Activated gamma-delta T cell treated with Interleukin-2 at 50 U/mL for 16 hours (primary cell): ENCODE data around the gene MARVELD1.

Experiments
- DNase-seq: peaks from one replicate; pipeline ENCODE4 v3.0.0-alpha.2; 2020

Gene MARVELD1

DNA sequence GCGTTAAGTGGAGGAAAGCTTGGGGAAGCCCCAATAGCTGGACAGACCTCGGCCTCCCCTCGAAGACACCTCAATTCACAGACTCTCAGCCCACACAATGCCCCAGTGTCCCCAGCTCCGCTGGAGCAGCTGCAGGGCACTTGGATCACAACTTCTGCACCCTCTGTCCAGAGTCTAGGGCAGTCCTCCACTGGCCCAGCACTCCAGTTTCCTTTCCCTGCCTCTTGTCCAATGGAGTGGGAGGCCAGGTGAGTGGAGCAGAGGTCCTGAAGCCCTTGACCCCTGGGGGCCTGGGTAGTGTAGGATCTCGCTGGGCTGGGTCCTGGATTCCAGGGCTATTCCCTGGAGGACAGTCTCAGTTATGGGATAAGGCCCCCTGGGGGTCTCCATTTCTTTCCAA lies 46.4 kb downstream of the MARVELD1 start:
- DNase-seq: no peak

DNA sequence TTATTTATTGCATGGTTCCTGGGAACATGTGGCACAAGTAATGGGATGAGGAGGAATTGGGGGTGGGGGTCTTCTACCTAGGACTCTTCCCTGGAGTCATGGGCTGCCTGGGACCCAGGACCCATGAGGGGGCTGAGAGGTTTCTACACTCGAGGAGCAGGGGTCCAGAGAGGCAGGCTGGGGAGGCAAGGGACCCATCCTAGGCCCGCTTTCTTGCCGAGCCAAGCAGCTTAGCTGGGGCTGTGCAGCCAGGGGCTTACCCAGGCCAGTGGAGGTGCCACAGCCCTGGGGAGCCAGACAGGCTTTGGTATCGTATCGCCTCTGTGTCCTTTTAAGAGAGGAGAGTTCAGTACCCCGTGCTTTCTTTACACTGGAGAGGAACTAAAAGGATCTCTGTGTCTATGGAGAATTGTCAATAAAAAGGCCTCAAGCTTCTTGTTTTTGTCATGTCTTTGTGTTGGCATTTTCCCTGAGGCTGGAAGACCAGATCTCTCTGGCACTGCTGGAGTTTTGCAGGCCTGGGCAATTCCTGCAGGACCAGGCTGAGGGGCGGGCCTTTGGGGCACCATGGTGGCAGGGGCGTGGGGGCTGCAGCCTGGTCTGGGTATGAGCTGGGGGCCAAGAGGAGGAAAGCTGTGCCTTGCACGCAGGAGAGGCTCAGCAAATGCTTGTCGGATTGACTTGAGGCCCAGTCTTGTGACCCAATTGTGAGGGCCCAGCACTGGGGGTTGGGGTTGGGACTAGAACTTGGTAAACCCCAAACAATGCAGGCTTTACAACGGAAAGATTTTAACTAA lies 47.1 kb downstream of the MARVELD1 start:
- DNase-seq: no peak

DNA sequence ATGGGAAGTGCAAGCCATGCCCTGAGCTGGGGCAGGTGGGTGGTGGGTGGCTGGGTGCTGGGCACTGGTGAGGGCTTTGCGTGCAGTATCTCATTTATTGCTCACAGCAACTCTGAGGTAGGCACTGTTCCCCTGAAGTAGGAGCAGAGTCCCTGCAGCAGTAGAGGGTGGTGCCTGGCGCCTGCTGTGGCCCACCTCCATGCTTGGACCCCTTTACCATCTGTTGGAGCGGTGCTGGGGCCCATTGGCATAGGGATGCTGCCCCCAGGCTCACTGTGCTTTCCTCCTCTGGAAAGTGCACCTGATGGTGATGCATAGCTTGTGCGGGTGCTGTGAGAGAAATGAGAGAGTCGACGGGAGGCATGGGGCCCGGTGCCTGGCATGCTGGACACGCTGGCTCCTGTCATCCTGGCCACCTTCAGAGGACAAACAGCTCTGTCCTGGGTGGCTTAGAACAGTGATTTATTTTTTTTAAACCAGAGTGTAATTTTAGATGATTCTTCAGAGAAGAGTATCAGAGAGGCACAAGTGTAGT lies 47.9 kb downstream of the MARVELD1 start:
- no peak for DNase-seq

DNA sequence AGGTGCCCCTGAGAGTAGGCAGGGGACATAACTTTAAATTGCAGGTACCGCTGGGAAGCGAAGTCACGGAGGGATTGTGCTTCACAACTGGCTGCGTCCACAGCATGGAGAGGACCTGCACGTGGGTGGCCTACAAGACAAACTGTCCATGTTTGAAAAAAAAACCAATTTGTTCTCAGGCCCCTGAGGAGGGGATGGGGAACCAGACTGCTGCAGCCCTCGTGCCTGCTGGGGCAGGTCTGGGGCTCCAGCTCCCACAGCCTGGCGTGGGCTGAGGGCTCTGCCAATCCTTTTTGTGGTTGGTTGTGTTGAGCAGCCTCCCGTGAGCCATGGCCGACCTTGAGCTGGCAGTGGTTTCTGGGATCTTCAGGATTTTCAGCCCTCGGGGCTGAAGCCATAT lies 48.5 kb downstream of the MARVELD1 start:
- DNase-seq: no peak

DNA sequence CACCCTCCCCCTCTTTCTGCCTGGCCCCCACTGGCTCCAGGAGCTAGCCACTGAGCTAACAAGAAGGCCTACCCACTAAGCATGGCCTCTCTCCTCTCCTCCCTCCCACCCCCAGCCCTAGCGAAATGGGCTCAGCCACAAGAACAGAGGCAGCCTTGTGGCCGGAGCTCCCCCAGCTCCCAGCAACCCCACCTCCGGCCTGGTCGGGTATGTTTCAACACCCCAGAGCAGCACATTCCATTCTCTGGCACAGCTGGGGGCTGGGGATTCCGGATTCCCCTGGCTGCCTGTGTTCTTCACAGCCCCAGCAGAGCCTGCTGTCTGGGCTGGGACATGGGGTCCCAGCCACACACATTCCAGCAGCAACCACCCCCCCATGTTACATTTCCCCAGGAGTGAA lies 49.3 kb downstream of the MARVELD1 start:
- no peak for DNase-seq

DNA sequence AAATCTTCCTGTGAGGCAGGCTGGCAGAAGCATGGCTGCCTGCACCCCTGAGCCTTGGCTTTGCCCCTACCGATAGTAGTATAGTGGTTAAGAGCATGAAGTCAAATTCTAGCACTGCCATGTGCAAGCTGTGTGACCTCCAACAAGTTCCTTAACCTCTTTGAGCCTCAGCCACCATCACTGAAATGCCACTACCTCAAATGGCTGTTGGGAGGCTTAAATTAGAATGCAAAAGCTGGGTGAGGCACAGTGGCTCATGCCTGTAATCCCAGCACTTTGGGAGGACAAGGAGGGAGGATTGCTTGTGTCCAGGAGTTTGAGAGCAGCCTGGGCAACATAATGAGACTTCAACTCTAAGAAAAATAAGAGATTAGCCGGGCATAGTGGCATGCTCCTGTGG lies 49.9 kb downstream of the MARVELD1 start:
- no peak for DNase-seq

DNA sequence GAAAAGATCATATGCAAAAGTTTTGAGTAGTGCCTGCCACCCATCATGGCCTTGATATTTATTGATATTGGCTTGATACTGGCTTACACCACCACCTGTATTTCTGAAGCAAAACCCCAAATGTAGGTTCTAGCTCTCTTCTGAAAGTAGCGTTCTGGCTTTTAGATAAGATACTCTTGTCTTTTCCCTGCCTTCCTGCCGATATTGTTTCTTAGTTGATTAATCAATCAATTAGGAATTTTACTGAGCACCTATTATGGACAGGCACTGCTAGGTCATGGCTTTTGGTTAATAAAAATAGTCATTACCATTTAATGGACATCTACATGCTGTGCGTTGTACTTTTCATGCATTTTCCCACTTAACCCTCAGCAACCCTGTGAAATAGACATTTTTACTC lies 50.4 kb downstream of the MARVELD1 start:
- no peak for DNase-seq

DNA sequence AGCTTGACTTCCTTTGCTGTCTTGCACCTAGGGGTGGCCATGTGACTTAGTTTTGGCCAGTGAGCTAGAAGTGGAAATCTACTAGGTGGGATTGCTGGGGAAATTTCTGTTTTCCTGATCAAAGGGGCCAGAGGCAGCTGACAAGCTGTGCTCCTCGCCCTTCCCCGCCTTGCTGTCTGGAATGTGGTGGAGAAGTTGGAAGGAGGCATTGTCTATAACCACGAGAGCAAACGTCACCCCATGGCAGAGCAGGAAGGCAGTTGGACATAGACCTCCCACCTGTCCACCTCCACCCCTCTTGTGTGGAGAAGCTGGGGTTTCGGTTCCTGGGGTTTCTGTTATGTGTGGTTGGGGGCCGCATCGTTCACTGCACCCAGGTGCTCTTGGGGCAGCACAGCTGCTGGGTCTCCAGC lies 51.0 kb downstream of the MARVELD1 start:
- DNase-seq: no peak

DNA sequence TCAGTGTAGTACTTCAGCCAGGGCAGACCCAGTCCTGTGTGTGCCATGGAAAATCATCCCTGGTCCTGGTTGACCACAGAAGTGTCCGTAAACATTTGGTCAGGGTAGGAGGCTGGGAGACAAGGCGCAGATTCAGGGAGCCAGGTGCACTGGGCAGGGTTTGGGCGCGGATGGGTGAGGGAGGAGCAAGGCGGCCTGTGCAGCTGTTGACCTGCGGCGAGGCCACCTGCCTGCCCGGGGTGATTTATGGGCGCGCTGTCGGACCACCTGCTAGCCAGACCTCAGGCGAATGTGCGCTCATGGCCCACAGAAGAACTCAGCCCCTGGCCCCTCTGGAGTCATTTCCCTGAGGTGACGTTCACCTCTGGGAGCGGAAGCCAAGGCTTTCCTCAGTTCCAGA lies 51.7 kb downstream of the MARVELD1 start:
- no peak for DNase-seq

DNA sequence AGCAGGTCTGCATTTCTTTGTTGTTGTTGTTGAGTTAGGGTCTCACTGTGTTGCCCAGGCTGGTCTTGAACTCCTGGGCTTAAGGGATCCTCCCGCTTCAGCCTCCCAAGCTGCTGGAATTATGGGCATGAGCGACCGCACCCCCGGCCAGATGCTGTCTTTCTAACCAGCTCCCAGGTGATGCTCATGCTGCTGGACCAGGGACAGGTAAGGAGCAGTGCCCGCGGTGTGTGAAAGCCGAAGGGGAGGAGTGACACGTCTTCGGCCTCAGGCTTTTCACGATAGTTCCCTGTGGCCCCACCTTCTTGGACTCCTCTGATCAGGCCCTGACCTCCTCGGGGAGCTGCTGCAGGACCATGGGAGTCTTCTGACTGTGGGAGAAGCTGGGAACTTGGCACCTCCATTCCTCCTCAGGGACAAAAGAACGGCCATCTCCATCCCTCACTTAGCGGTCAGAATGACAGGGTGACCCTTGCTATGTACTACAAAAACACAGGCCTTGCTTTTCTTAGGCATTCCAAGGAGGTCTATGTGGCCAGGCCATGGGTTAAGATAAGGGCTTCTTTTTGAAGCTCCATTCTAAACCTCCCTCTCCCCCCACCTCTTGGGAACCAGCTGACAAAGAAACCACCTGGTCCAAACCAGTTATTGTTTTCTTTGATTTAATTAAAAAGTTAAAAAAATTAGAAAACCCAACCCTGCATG lies 52.7 kb downstream of the MARVELD1 start:
- no peak for DNase-seq

DNA sequence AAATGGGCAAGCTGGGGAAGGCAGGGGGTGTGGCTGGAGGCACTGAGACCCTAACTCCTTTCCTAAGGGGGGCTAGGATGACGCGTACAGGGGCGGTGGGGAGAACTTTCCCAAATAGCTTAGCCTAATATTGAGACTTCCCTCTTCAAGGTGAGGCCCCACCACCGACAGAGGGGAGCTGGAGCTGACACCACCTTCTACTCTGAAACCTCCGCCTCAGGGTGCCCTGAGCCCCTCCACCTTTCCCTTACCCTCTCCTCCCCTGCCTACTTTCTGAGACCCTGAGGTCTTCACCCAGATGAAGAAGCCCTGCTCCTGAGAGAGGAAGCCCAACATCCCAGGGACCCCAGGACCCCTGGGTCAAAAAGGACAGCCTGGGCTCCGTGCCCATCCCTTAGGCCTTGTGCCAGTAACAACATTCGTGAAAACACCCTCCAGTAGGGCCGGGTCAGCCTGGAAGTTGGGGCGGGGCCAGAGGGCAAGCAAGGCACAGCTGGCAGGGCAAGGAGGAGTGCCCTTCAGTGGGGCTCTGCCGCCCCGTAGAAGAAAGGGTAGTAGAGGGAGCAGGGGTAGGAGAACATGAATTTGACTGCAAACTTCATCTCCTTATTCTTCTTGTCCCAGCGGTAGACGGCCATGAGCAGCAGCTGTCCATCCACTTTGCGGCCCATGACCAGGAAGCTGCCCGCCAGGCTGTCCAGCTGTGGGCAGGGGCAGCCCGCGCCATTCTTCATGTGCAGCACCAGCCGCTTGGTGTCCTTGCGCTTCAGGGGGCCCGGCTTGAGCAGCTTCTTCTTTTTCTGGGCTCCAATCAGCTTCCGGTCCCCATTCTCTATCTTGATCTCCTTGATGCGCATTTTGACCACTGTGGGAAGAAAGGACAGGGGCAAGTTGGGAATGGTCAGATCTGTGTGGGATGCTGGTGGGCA lies 53.7 kb downstream of the MARVELD1 start:
- DNase-seq: no peak
